Ascending aorta (tissue), 2 donors: ENCODE data around the gene MROH2A. TPM values are rescaled to one million over a fixed set of nuclear protein-coding genes. Genes with fewer than 3 reads are reported as not detected.

ENCODE experiments used
- DNase-seq, 2 donors: peaks; one replicate each; pipeline ENCODE4 v3.0.0-alpha.2; 2019; ENCODE audit warnings: low spot score in 2 of 2
- H3K27ac ChIP-seq, 2 donors: fragments of 200-600 bp; sonication (generic); one replicate each; pipeline ENCODE4 v1.5.1; 2016 to 2017; ENCODE audit warnings: mild to moderate bottlenecking in 1 of 2
- H3K27me3 ChIP-seq: fragments of 200-600 bp; sonication (generic); one replicate; pipeline ENCODE4 v1.5.1; 2017
- H3K36me3 ChIP-seq, 2 donors: fragments of 200-600 bp; sonication (generic); one replicate each; pipeline ENCODE4 v1.5.1; 2016
- H3K4me1 ChIP-seq, 2 donors: fragments of 200-600 bp; sonication (generic); one replicate each; pipeline ENCODE4 v1.5.1; 2016 to 2017; ENCODE audit warnings: mild to moderate bottlenecking in 1 of 2
- H3K4me3 ChIP-seq, 2 donors: fragments of 200-600 bp; sonication (generic); one replicate each; pipeline ENCODE4 v1.5.1; 2016 to 2017; ENCODE audit warnings: mild to moderate bottlenecking in 1 of 2
- H3K9me3 ChIP-seq, 2 donors: fragments of 200-600 bp; sonication (generic); one replicate each; pipeline ENCODE4 v1.5.1; 2016
- intact Hi-C: fragments of 100-400 bp; cut with DNase I; formaldehyde crosslinking; loops from one replicate; pipeline ENCODE4 v1.15.1; 2023
- total RNA-seq: library from RNA; depleted of rRNA; stranded (reverse); fragments of >200 nt; gene quantifications from one replicate; pipeline ENCODE4 v1.1.0, GENCODE V29; 2016
- TF ChIP-seq, protein P1 (sequence below), 3 experiments: fragments of 200-600 bp in 2 of 3; fragments of 450-650 bp in 1 of 3; sonication (generic) in 2 of 3; IDR thresholded peaks; one replicate each; pipeline ENCODE4 v1.5.1; 2016 to 2019; ENCODE audit warnings: antibody characterized with exemption in 3 of 3, mild to moderate bottlenecking in 1 of 3, moderate library complexity in 1 of 3

The MROH2A gene
- total RNA-seq, 1 donor from 2014 or later: not detected

DNA sequence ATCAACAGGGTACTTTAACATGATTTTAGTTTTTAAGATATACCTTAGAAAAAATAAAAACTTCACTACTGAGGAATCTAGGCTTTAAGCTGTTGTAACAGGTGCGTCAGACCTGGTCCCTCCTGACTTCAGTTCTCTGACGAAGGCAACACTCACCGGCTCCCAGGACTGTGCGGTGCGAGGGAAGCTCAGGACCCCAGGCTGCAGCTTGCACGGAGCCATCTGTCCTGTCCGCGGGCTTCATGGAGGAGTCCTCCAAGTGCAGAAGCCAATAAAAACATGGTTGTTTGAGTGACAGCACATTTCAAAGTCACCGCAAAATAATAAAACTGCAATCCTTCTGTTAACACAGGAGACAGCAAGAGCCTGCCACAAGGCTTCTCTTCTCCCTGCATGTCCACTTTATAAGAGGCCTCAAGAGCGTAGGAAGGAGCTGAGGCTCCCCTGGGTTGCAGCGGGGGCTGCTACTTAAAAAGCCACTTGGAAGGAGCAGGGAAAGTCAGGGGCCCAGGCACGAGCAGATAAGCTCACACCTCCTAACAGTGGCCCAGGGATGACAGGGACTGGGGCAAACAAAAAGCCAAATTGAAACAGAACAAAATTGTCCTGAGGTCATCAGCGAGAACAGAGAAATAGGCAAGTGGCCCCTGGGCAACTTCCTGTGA, 71.6 kb downstream of the MROH2A start:
- intact Hi-C loops: no loop called here
- DNase-seq: no peak
- Histone ChIP-seq H3K9me3 (no peaks in the 10 kb centered on the region), H3K27ac (no peak overlapping the region), H3K4me1 (peaks cover 0 to 7% of the 10 kb centered on the region in 2 donors), H3K4me3 (no peak overlapping the region), H3K27me3 (no peaks in the 10 kb centered on the region), H3K36me3 (no peaks in the 10 kb centered on the region)
- TF ChIP-seq, protein P1, sequence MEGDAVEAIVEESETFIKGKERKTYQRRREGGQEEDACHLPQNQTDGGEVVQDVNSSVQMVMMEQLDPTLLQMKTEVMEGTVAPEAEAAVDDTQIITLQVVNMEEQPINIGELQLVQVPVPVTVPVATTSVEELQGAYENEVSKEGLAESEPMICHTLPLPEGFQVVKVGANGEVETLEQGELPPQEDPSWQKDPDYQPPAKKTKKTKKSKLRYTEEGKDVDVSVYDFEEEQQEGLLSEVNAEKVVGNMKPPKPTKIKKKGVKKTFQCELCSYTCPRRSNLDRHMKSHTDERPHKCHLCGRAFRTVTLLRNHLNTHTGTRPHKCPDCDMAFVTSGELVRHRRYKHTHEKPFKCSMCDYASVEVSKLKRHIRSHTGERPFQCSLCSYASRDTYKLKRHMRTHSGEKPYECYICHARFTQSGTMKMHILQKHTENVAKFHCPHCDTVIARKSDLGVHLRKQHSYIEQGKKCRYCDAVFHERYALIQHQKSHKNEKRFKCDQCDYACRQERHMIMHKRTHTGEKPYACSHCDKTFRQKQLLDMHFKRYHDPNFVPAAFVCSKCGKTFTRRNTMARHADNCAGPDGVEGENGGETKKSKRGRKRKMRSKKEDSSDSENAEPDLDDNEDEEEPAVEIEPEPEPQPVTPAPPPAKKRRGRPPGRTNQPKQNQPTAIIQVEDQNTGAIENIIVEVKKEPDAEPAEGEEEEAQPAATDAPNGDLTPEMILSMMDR (IDR thresholded peaks at IDR 0.05): no peak

DNA sequence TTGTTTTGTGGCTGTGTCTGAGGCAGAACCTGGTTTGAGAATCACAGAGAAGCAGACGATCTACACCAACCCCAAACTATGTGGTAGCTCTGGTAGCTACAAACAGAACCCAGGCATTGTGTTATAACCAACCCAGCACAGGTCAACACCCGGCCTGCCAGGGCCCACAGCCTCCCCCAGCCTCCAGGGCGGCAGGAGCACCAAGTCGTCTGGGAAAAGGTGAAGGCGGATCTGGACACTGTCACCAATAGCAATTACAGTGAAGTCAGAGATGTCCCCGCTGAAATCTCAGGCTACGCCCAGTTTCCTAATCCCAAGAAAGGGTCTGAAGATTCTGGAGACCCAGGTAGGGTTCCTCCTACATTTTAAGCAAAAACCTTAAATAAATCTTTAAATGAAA, 72.6 kb downstream of the MROH2A start:
- TF ChIP-seq, protein P1 (IDR thresholded peaks at IDR 0.05): no peak
- intact Hi-C loops: no loop called here
- no peak for DNase-seq
- H3K27ac ChIP-seq: no peak overlapping the region
- no peaks in the 10 kb centered on the region for H3K27me3 ChIP-seq
- H3K9me3 ChIP-seq: no peaks in the 10 kb centered on the region
- H3K4me3 ChIP-seq: no peak overlapping the region
- H3K4me1 ChIP-seq: peaks cover 0 to 7% of the 10 kb centered on the region in 2 donors
- no peaks in the 10 kb centered on the region for H3K36me3 ChIP-seq

DNA sequence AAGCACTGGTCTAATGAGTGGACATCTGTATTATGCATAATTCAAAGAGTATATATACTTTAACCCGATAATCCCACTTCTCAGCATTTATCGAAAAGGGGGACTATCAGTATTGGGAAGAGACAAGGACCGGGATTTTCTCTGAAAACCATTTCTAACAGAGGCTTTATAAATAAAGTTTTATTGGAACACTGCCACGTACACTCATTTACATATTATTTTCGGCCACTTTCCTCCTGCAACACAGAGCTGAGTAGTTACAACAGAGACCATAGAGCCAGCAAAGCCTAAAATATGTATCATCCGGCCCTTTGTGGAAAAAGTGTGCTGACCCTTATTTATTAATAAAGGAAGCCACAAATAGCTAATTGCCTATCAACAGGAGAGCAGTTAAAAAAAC, 73.0 kb downstream of the MROH2A start:
- Histone ChIP-seq H3K27me3 (no peaks in the 10 kb centered on the region), H3K4me3 (no peak overlapping the region), H3K9me3 (no peaks in the 10 kb centered on the region), H3K36me3 (no peaks in the 10 kb centered on the region), H3K4me1 (peaks cover 0 to 7% of the 10 kb centered on the region in 2 donors), H3K27ac (no peak overlapping the region)
- DNase-seq: no peak
- intact Hi-C loops: no loop called here
- TF ChIP-seq, protein P1 (IDR thresholded peaks at IDR 0.05): no peak

DNA sequence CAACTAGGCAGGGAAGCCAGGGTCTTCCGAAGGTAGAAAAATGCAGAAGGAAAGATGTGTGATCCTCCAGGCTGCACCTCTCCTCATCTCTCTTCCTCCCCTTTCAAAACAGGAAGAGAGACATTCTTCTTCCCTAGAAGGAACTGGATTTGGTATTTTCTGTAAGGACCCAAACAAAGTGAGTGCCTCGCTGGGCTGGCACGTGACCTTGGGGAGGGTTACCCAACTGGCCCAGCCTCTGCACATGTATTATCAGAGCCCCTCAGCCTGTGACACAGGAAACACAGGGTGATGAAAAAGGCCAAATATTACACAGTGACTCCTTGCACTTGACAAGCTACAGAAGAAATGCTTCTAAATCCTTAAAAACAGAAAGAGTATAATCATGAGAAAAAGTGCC, 73.9 kb downstream of the MROH2A start:
- intact Hi-C loops: no loop called here
- DNase-seq: no peak

DNA sequence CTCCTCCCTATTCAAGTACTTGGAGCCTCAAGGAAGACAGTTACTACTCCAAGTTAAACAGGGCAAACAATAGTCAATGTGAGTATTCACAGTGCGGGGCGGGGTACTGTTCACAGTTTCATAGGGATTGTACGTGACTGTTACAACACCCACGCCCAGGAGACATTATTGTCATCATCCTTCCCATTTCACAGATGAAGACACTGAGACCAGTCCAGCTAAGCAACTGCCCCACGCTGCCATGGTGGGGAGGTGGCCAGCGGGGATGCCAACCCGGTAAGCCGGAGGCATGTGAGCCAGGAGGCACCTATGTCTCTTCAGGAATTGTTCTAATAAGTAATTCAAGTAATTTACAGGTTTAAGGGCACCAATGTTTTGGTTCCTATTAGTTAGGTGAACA, 75.2 kb downstream of the MROH2A start:
- intact Hi-C loops: no loop called here
- peaks cover 0 to 7% of the 10 kb centered on the region in 2 donors for H3K4me1 ChIP-seq
- H3K4me3 ChIP-seq: peak overlapping the region in 1 of 2 donors; percentile 72
- H3K9me3 ChIP-seq: no peaks in the 10 kb centered on the region
- TF ChIP-seq, protein P1 (IDR thresholded peaks at IDR 0.05): no peak
- no peaks in the 10 kb centered on the region for H3K27me3 ChIP-seq
- no peak overlapping the region for H3K27ac ChIP-seq
- no peak for DNase-seq
- no peaks in the 10 kb centered on the region for H3K36me3 ChIP-seq

More for the DNA sequence above, 73.9 kb downstream of the MROH2A start:
- H3K4me1 ChIP-seq: peaks cover 0 to 7% of the 10 kb centered on the region in 2 donors
- no peak overlapping the region for H3K4me3 ChIP-seq
- H3K27me3 ChIP-seq: no peaks in the 10 kb centered on the region
- TF ChIP-seq, protein P1 (IDR thresholded peaks at IDR 0.05): no peak
- no peaks in the 10 kb centered on the region for H3K36me3 ChIP-seq
- no peaks in the 10 kb centered on the region for H3K9me3 ChIP-seq
- H3K27ac ChIP-seq: no peak overlapping the region

DNA sequence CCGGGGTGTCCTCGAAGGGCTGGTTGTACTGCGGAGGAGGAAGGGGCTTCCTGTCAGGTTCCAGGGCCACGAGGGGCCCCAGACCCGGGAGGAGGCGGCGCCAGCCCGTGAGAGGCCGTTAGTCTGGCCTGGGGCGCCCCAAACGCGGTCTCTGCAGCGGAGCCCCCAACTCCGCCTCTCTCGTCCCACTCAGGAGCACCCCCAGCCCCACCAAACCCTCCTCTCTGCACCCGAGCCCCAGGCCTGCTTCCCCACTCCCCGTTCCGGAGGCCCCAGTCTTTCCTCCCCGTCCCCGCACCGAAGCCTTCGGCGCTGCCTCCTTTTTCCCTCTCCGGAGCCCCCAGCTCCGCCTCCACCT, 75.7 kb downstream of the MROH2A start:
- H3K9me3 ChIP-seq: no peaks in the 10 kb centered on the region
- TF ChIP-seq, protein P1 (IDR thresholded peaks at IDR 0.05): no peak
- no peak overlapping the region for H3K27ac ChIP-seq
- DNase-seq: no peak
- no peaks in the 10 kb centered on the region for H3K27me3 ChIP-seq
- H3K4me1 ChIP-seq: peaks cover 0 to 7% of the 10 kb centered on the region in 2 donors
- no peaks in the 10 kb centered on the region for H3K36me3 ChIP-seq
- intact Hi-C loops: no loop called here
- H3K4me3 ChIP-seq: peak overlapping the region; percentile 62 to 72
